HepG2 (cell line): ENCODE data around the gene OAF. TPM values are rescaled to one million over a fixed set of nuclear protein-coding genes. Genes with fewer than 3 reads are reported as not detected.

Experiments
- ATF3 ChIP-seq: sonication (generic); formaldehyde crosslinking; IDR thresholded peaks from 2 replicates; pipeline ENCODE4 v1.4.0; 2020; ENCODE audit warnings: missing genetic modification reagents
- CREBL2 ChIP-seq: sonication (generic); formaldehyde crosslinking; IDR thresholded peaks from 2 replicates; pipeline ENCODE4 v1.8.1; 2023; ENCODE audit warnings: missing genetic modification reagents, mild to moderate bottlenecking, borderline replicate concordance
- FOXJ3 ChIP-seq: sonication (generic); formaldehyde crosslinking; IDR thresholded peaks from 2 replicates; pipeline ENCODE4 v1.4.0; 2020; ENCODE audit warnings: missing genetic modification reagents, mild to moderate bottlenecking, borderline replicate concordance
- HMGA1 ChIP-seq: sonication (generic); formaldehyde crosslinking; conservative IDR thresholded peaks from 2 replicates; pipeline ENCODE4 v1.4.0; 2020; ENCODE audit warnings: missing genetic modification reagents
- HOXA3 ChIP-seq: sonication (generic); formaldehyde crosslinking; IDR thresholded peaks from 2 replicates; pipeline ENCODE4 v1.5.0; 2020; ENCODE audit warnings: missing genetic modification reagents
- HOXA5 ChIP-seq: sonication (generic); formaldehyde crosslinking; IDR thresholded peaks from 2 replicates; pipeline ENCODE4 v1.4.0; 2020; ENCODE audit warnings: missing genetic modification reagents
- MTF2 ChIP-seq: sonication (generic); formaldehyde crosslinking; IDR thresholded peaks from 2 replicates; pipeline ENCODE4 v1.5.0; 2020; ENCODE audit warnings: missing genetic modification reagents, borderline replicate concordance
- NONO ChIP-seq, 2 experiments: fragments of 450-650 bp in 1 of 2; sonication (generic) in 1 of 2; formaldehyde crosslinking in 1 of 2; IDR thresholded peaks in 1 of 2; conservative IDR thresholded peaks in 1 of 2; 2 replicates each; pipeline versions ENCODE4 v1.6.1 to v1.8.0; 2017 to 2022; ENCODE audit warnings: mild to moderate bottlenecking in 1 of 2, missing genetic modification reagents in 1 of 2, moderate library complexity in 1 of 2
- RBAK ChIP-seq: sonication (generic); formaldehyde crosslinking; IDR thresholded peaks from 2 replicates; pipeline ENCODE4 v1.5.1; 2020; ENCODE audit warnings: mild to moderate bottlenecking, missing genetic modification reagents
- SOX6 ChIP-seq, 2 experiments: fragments of 450-650 bp in 1 of 2; sonication (generic) in 1 of 2; formaldehyde crosslinking in 1 of 2; IDR thresholded peaks; 2 replicates each; pipeline versions ENCODE4 v1.4.0 to v1.6.1; 2017 to 2020; ENCODE audit warnings: antibody characterized with exemption in 1 of 2, mild to moderate bottlenecking in 1 of 2, missing genetic modification reagents in 1 of 2
- XBP1 ChIP-seq: sonication (generic); formaldehyde crosslinking; IDR thresholded peaks from 2 replicates; pipeline ENCODE4 v1.5.0; 2020; ENCODE audit warnings: missing genetic modification reagents
- ZBTB8A ChIP-seq: sonication (generic); formaldehyde crosslinking; IDR thresholded peaks from 2 replicates; pipeline ENCODE4 v1.4.0; 2020; ENCODE audit warnings: mild to moderate bottlenecking, low read depth, missing genetic modification reagents, borderline replicate concordance
- ZNF12 ChIP-seq: sonication (generic); formaldehyde crosslinking; IDR thresholded peaks from 2 replicates; pipeline ENCODE4 v1.5.0; 2020; ENCODE audit warnings: missing genetic modification reagents
- ZNF260 ChIP-seq: sonication (generic); formaldehyde crosslinking; IDR thresholded peaks from 2 replicates; pipeline ENCODE4 v1.4.0; 2020; ENCODE audit warnings: missing genetic modification reagents, low read depth, mild to moderate bottlenecking, borderline replicate concordance
- ZNF280B ChIP-seq: sonication (generic); formaldehyde crosslinking; IDR thresholded peaks from 2 replicates; pipeline ENCODE4 v1.5.0; 2020; ENCODE audit warnings: missing genetic modification reagents, mild to moderate bottlenecking, borderline replicate concordance
- ZNF292 ChIP-seq: sonication (generic); formaldehyde crosslinking; IDR thresholded peaks from 2 replicates; pipeline ENCODE4 v1.8.1; 2022; ENCODE audit warnings: mild to moderate bottlenecking, low read depth, missing genetic modification reagents, borderline replicate concordance
- ZNF331 ChIP-seq: sonication (generic); formaldehyde crosslinking; IDR thresholded peaks from 2 replicates; pipeline ENCODE4 v1.4.0; 2020; ENCODE audit warnings: missing genetic modification reagents
- ZNF34 ChIP-seq: sonication (generic); formaldehyde crosslinking; IDR thresholded peaks from 2 replicates; pipeline ENCODE4 v1.4.0; 2020; ENCODE audit warnings: mild to moderate bottlenecking, missing genetic modification reagents, borderline replicate concordance
- ZNF350 ChIP-seq: sonication (generic); formaldehyde crosslinking; IDR thresholded peaks from 2 replicates; pipeline ENCODE4 v1.4.0; 2020; ENCODE audit warnings: mild to moderate bottlenecking, low read depth, missing genetic modification reagents, borderline replicate concordance
- ZNF382 ChIP-seq: sonication (generic); formaldehyde crosslinking; IDR thresholded peaks from 2 replicates; pipeline ENCODE4 v1.5.0; 2020; ENCODE audit warnings: missing genetic modification reagents, mild to moderate bottlenecking, borderline replicate concordance
- ZNF496 ChIP-seq: sonication (generic); formaldehyde crosslinking; IDR thresholded peaks from 2 replicates; pipeline ENCODE4 v1.8.1; 2023; ENCODE audit warnings: mild to moderate bottlenecking, moderate library complexity, missing genetic modification reagents; ENCODE audit not compliant: insufficient replicate concordance
- ZNF850 ChIP-seq: sonication (generic); formaldehyde crosslinking; conservative IDR thresholded peaks from 2 replicates; pipeline ENCODE4 v1.9.0; 2021; ENCODE audit warnings: mild to moderate bottlenecking, missing genetic modification reagents
- polyA plus RNA-seq, 8 experiments: library from polyadenylated mRNA; depleted of rRNA in 3 of 8; stranded (reverse) in 7 of 8; unstranded in 1 of 8; fragments of >200 nt; fragmentation: Illumina TruSeq in 4 of 8; extraction: Trizol in 4 of 8; gene quantifications; 2 replicates each; pipeline versions ENCODE4 v1.2.1 to v1.2.3, GENCODE V29; 2011 to 2016; ENCODE audit warnings: low read depth in 4 of 8, missing spikeins in 1 of 8, mixed read lengths in 1 of 8; ENCODE audit not compliant: insufficient read depth in 1 of 8
- total RNA-seq, 5 experiments: library from RNA; depleted of rRNA; stranded (reverse); fragments of >200 nt; fragmentation: Illumina TruSeq; extraction: Trizol; gene quantifications; 2 replicates each; pipeline ENCODE4 v1.2.3, GENCODE V29; 2016; ENCODE audit warnings: low read depth in 1 of 5
- TF ChIP-seq, protein P1 (sequence below): sonication (generic); formaldehyde crosslinking; IDR thresholded peaks from 2 replicates; pipeline ENCODE4 v1.4.0; 2020; ENCODE audit warnings: missing genetic modification reagents
- TF ChIP-seq, protein P2 (sequence below): sonication (generic); formaldehyde crosslinking; IDR thresholded peaks from 2 replicates; pipeline ENCODE4 v1.4.0; 2020; ENCODE audit warnings: missing genetic modification reagents, low read depth, mild to moderate bottlenecking, borderline replicate concordance

The OAF gene
- total and polyA plus RNA-seq, 2 of the 13 experiments (the other 11 are each of a cell fraction or from before 2014, with no cell fraction given): 63.7 to 94.6 TPM

- TF ChIP-seq, protein P1, sequence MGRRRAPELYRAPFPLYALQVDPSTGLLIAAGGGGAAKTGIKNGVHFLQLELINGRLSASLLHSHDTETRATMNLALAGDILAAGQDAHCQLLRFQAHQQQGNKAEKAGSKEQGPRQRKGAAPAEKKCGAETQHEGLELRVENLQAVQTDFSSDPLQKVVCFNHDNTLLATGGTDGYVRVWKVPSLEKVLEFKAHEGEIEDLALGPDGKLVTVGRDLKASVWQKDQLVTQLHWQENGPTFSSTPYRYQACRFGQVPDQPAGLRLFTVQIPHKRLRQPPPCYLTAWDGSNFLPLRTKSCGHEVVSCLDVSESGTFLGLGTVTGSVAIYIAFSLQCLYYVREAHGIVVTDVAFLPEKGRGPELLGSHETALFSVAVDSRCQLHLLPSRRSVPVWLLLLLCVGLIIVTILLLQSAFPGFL (CRISPR knock-in tag): no peak
- TF ChIP-seq, protein P2, sequence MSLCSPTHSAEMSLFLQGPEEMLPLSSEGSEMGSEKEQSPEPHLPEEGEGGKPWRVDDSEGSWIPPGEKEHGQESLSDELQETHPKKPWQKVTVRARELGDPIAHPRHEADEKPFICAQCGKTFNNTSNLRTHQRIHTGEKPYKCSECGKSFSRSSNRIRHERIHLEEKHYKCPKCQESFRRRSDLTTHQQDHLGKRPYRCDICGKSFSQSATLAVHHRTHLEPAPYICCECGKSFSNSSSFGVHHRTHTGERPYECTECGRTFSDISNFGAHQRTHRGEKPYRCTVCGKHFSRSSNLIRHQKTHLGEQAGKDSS (CRISPR knock-in tag): peak; percentile 85; the same call in 1 of the 2 replicates
- TF ChIP-seq ZNF350 (CRISPR knock-in tag) (no peak), HMGA1 (CRISPR knock-in tag) (no peak), CREBL2 (CRISPR knock-in tag) (no peak), ZBTB8A (no peak), ZNF382 (no peak), SOX6 (IDR thresholded peaks at IDR 0.05) (no peak), SOX6 (CRISPR knock-in tag; IDR thresholded peaks at IDR 0.05) (peak; percentile 40; the same call in 1 of the 2 replicates), ZNF331 (CRISPR knock-in tag) (peak; percentile 69; the same call in 1 of the 2 replicates), ZNF34 (no peak), ATF3 (no peak), NONO (IDR thresholded peaks at IDR 0.05) (no peak), NONO (CRISPR knock-in tag; conservative IDR thresholded peaks at IDR 0.05) (no peak), RBAK (no peak), ZNF280B (CRISPR knock-in tag) (no peak), HOXA5 (CRISPR knock-in tag) (no peak), ZNF850 (CRISPR knock-in tag) (no peak), HOXA3 (peak; percentile 61; the same call in 1 of the 2 replicates), FOXJ3 (CRISPR knock-in tag) (no peak), ZNF12 (CRISPR knock-in tag) (0 out of 2 replicates have a peak, but pooled peaks have one; percentile 31), ZNF496 (CRISPR knock-in tag) (no peak), ZNF260 (CRISPR knock-in tag) (no peak), ZNF292 (CRISPR knock-in tag) (no peak), MTF2 (CRISPR knock-in tag) (no peak), XBP1 (CRISPR knock-in tag) (no peak)
Observed at GRCh38 chr11:120182790-120183491, 27.9 kb upstream of the OAF start (continued).
